Osteoblast (primary cell): Measurements from ENCODE around the gene LILRA2. TPM values are rescaled to one million over a fixed set of nuclear protein-coding genes. Genes with fewer than 3 reads are reported as not detected.

Experiments
- DNase-seq: peaks from one replicate; pipeline ENCODE4 v3.0.0; 2011; ENCODE audit warnings: low spot score, mixed read lengths; ENCODE audit not compliant: insufficient read length; ENCODE audit errors: missing footprints
- H2AFZ ChIP-seq: 2 replicates; pipeline ENCODE4 v1.6.0; 2011; ENCODE audit warnings: mild to moderate bottlenecking, low read length
- H3K27ac ChIP-seq: 2 replicates; pipeline ENCODE4 v1.5.1; 2011; ENCODE audit warnings: mild to moderate bottlenecking, low read depth, low read length, moderate library complexity
- H3K27me3 ChIP-seq: 2 replicates; pipeline ENCODE4 v1.6.0; 2012; ENCODE audit warnings: mild to moderate bottlenecking, control low read depth, inconsistent platforms, low read length, moderate library complexity; ENCODE audit not compliant: insufficient read depth
- H3K36me3 ChIP-seq: 2 replicates; pipeline ENCODE4 v1.5.1; 2011; ENCODE audit warnings: mild to moderate bottlenecking, low read length, control low read depth, moderate library complexity; ENCODE audit not compliant: insufficient read depth
- H3K4me1 ChIP-seq: 2 replicates; pipeline ENCODE4 v1.5.1; 2011; ENCODE audit warnings: mild to moderate bottlenecking, low read length, control low read depth, moderate library complexity; ENCODE audit not compliant: insufficient read depth
- H3K4me2 ChIP-seq: 2 replicates; pipeline ENCODE4 v1.6.0; 2011; ENCODE audit warnings: mild to moderate bottlenecking, low read length; ENCODE audit not compliant: insufficient read depth
- H3K4me3 ChIP-seq: fragments of 200-600 bp; sonication (generic); 3 replicates; pipeline ENCODE4 v1.5.1; 2012; ENCODE audit warnings: mild to moderate bottlenecking, low read length, inconsistent platforms; ENCODE audit not compliant: insufficient read depth
- H3K79me2 ChIP-seq: 2 replicates; pipeline ENCODE4 v1.6.0; 2012; ENCODE audit warnings: mild to moderate bottlenecking, low read length, control low read depth, inconsistent platforms; ENCODE audit not compliant: insufficient read depth
- H3K9me3 ChIP-seq: 2 replicates; pipeline ENCODE4 v1.5.1; 2011; ENCODE audit warnings: low read depth, low read length, control low read depth
- H4K20me1 ChIP-seq: 2 replicates; pipeline ENCODE4 v1.6.0; 2012; ENCODE audit warnings: mild to moderate bottlenecking, low read length, control low read depth; ENCODE audit not compliant: insufficient read depth
- CTCF ChIP-seq: IDR thresholded peaks from 2 replicates; pipeline ENCODE4 v1.5.1; 2011; ENCODE audit warnings: mild to moderate bottlenecking, low read depth, low read length, moderate library complexity; ENCODE audit errors: extremely low read depth
- total RNA-seq: library from RNA; depleted of rRNA; stranded (reverse); fragments of >200 nt; gene quantifications from 2 replicates; pipeline ENCODE4 v1.2.3, GENCODE V29; 2012

LILRA2 gene
- total RNA-seq, 1 donor: not detected

- H2AFZ ChIP-seq: no peak overlapping the region
- no peaks in the 10 kb centered on the region for H4K20me1 ChIP-seq
- H3K27me3 ChIP-seq: no peaks in the 10 kb centered on the region
- H3K27ac ChIP-seq: no peak overlapping the region
- no peak overlapping the region for H3K4me2 ChIP-seq
- TF ChIP-seq CTCF: no peak
- no peak overlapping the region for H3K4me3 ChIP-seq
- H3K9me3 ChIP-seq: peaks cover 2% of the 10 kb centered on the region
- H3K4me1 ChIP-seq: no peaks in the 10 kb centered on the region
- no peak for DNase-seq
- H3K79me2 ChIP-seq: no peaks in the 10 kb centered on the region
- H3K36me3 ChIP-seq: no peaks in the 10 kb centered on the region
Observed at GRCh38 chr19:54609356-54609791, 35.8 kb downstream of the LILRA2 start.

- Histone ChIP-seq H3K36me3 (no peaks in the 10 kb centered on the region), H3K4me2 (no peak overlapping the region), H4K20me1 (no peaks in the 10 kb centered on the region), H3K27ac (no peak overlapping the region), H3K79me2 (no peaks in the 10 kb centered on the region), H3K27me3 (no peaks in the 10 kb centered on the region), H3K4me1 (no peaks in the 10 kb centered on the region), H2AFZ (no peak overlapping the region), H3K4me3 (no peak overlapping the region), H3K9me3 (no peaks in the 10 kb centered on the region)
- no peak for DNase-seq
- no peak for TF ChIP-seq CTCF
Observed at GRCh38 chr19:54612428-54612827, 38.8 kb downstream of the LILRA2 start.

- no peaks in the 10 kb centered on the region for H4K20me1 ChIP-seq
- no peaks in the 10 kb centered on the region for H3K4me1 ChIP-seq
- no peak for TF ChIP-seq CTCF
- H3K27me3 ChIP-seq: no peaks in the 10 kb centered on the region
- no peak overlapping the region for H2AFZ ChIP-seq
- H3K36me3 ChIP-seq: no peaks in the 10 kb centered on the region
- no peak overlapping the region for H3K4me2 ChIP-seq
- H3K79me2 ChIP-seq: no peaks in the 10 kb centered on the region
- no peak overlapping the region for H3K4me3 ChIP-seq
- no peak for DNase-seq
- no peak overlapping the region for H3K27ac ChIP-seq
- H3K9me3 ChIP-seq: no peaks in the 10 kb centered on the region
Observed at GRCh38 chr19:54614726-54615125, 41.1 kb downstream of the LILRA2 start.

GRCh38 chr19:54616057-54616456 lies 42.5 kb downstream of the LILRA2 start:
- H2AFZ ChIP-seq: no peak overlapping the region
- TF ChIP-seq CTCF: no peak
- no peaks in the 10 kb centered on the region for H3K4me1 ChIP-seq
- no peaks in the 10 kb centered on the region for H3K79me2 ChIP-seq
- no peaks in the 10 kb centered on the region for H3K36me3 ChIP-seq
- DNase-seq: no peak
- H3K27ac ChIP-seq: no peak overlapping the region
- H3K9me3 ChIP-seq: no peaks in the 10 kb centered on the region
- no peaks in the 10 kb centered on the region for H3K27me3 ChIP-seq
- no peak overlapping the region for H3K4me3 ChIP-seq
- no peaks in the 10 kb centered on the region for H4K20me1 ChIP-seq
- H3K4me2 ChIP-seq: no peak overlapping the region
